GM19324 (cell line): ENCODE results near the gene SEPTIN3.

Experiments used
- ATAC-seq: cut with Tn5 transposase; IDR thresholded peaks from one replicate; pipeline ENCODE4 v1.9.1; 2021; ENCODE audit warnings: mild to moderate bottlenecking, moderate library complexity; ENCODE audit not compliant: unreplicated experiment, low FRiP score

The SEPTIN3 gene

GRCh38 chr22:41969110-41969646 lies at the start of gene SEPTIN3:
SEPTIN3 (plus strand) TSS chr22:41969443; CDS start chr22:41971493, 2,050 bp downstream.
- no peak for ATAC-seq

DNA sequence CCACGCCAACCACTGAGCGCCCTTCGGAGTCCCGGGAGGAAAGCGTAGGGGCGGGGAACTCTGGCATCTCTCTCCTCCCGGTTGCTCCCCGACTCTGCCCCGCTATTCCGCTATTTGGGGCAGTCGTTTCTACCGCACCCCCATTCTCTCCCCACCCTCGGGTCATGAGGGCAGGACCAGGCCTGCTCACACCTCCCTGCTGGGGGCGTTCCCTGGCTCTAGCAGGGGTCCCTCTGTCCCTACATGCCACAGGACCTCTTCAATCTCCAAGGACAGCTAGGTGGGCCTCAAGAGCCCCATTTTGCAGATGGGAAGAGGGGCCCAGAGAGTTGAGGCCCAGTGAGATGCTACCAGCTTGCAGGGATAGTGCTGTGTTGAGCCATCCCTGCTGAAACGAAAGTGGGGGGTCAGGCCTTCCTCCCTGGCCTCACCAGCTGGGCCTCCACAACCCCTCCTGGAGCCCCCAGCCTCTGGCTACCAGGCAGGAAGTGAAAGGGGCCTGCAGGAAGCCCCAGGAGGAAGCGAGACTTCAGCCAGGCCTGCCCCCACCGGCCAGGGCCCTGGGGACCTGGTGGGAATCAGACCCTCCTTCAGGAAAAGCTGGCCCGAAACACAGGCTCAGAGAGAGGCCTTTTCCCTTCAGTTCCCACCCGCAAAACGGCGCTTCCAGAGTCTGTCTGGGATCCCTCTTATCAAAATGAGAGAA lies 48.8 kb upstream of the SEPTIN3 start:
- peak; percentile 14 for ATAC-seq

- no peak for ATAC-seq
Measured at GRCh38 chr22:41922328-41922727, 46.9 kb upstream of the SEPTIN3 start.

DNA sequence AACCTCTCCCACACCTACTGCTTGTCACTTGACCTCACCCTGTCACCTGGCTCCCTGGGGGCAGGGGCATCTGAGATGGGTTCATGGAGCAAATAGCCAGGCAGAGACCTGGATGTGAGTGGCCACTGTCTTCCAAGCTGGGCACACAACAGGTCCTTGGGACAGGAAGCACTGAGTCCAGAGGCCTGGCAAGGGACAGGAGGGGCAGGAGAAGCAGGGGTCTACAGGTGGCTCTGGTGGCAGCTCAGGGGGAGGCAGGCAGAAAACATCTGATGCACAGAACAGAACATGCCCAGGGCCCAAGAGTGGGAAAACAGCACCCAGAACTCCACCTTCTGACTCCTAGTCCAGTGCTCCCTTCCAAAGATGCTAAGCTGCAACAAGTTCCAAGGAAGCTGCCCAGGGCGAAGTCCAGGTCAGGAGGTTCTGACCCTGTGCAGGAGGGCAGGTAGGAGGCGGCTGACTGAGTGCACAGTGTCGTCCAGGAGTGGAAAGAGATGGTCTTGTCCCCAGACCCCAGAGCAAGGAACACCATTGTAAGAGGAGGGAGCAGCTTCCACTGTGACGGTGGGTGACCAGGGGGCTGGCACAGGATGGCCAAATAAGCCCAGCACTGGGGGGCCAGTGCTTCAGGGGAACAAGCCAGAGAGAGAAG lies 46.2 kb upstream of the SEPTIN3 start:
- no peak for ATAC-seq

GRCh38 chr22:41923595-41924276 lies 45.5 kb upstream of the SEPTIN3 start:
- ATAC-seq = no peak

DNA sequence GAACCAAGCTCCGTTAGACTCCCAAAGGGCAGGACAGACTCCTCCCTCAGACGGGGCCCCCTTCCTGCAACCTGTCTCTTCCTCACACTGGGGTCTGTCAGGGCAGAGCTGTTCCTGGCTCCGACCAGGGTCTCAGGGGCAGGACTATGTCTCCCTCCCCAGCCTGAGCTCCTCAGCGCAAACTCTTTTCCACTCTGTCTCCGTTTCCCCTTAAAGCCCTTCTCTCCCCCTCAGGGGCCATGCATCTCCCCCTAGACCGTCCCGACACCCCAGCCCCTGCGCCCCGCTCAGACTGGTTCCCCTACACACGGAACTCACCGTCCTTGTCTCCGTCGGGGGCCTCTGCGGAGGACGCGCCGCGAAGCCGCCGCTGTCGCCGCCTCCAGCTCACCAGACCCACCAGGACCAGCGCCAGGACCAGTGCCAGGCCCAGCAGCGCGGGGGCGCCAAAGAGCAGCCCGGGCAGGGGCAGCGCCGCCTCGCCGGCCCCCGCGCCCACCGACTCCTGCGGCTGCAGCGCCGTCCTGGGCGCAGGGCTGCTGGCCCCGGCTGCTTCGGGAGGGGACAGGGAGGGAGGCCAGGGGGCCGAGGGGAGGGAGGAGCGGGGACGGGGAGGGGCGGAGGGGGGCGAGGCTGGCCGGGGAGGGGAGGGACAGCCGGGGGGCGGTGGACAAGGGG lies 43.3 kb upstream of the SEPTIN3 start:
- ATAC-seq = peak; percentile 38

GRCh38 chr22:41927813-41928212 lies 41.4 kb upstream of the SEPTIN3 start:
- ATAC-seq = no peak

DNA sequence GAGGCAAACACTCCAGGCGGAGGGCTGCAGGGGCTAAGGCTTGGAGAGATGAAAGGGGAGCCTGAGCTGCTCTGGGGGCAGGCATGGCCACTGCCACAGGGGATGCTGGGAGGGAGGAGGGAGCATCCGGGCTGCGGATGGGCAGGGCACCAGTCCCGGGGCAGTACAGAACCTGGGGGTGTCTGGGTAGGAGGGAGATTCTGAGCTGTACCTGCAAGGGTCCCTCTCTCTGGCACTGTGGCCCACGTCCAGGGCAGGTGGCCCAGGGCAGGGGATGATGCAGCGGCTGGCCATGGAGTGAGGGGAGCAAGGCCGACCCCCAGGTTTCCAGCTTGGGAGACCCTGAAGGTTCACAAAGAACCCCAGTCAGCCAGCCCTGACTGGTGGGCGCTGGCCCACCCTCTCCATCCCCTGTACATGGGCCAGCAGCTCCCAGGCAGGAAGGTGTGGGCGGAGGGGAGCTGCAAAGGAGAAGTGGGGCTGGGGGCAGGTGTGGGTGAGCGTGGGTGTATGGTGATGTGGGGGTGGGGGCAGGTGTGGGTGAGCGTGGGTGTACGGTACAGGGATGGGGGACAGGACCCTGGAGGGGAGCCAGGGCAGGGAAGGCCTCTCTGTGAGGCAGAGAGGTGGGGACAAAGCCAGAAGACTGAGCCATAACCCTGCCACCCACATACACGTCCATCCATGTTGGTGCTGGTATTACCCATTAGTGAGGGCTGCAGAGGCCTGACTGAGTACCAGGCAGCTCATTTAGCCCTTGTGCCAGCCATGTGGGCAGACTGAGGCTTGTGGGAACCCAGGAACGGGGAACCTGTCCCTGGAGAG lies 40.4 kb upstream of the SEPTIN3 start:
- ATAC-seq = no peak

DNA sequence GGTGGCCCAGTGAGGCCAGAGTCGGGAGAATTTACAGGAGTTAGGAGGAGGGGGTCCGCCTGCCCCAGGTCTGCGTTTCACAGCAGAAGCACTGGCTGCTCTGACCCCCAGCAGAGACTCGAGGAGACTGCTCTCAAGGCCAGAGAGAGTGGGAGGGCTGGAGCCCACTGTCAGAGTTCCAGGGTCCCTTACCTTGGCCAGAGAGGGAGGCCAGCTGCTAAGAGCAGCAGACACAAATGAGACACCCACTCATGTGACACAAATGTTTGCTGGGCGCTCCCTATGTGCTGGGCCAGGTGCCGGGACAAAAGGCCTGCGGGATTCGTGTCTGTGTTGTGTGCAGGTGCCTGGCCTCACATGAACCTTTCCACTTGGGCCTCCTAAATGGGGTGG lies 39.8 kb upstream of the SEPTIN3 start:
- no peak for ATAC-seq

- no peak for ATAC-seq
Measured at GRCh38 chr22:41931701-41932269, 37.5 kb upstream of the SEPTIN3 start.

DNA sequence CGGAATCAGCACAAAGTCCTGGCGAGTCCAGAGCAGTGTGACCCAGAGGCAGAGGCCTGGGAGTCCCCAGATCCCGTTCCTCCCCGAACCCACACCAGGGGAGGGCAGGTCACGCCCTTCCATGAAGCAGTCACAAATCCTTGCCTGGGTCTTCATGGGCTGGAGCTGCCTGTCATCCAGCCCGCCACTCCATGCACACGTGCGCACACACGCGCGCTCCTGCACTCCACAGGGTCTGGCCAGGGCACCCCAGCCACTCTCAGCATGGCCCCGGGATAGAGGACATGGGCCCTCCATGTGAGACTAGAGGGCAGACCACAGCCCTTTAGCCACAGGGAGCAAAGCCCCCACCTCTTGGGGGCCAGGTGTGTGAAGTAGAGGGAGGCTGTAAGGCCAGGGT lies 36.9 kb upstream of the SEPTIN3 start:
- no peak for ATAC-seq

DNA sequence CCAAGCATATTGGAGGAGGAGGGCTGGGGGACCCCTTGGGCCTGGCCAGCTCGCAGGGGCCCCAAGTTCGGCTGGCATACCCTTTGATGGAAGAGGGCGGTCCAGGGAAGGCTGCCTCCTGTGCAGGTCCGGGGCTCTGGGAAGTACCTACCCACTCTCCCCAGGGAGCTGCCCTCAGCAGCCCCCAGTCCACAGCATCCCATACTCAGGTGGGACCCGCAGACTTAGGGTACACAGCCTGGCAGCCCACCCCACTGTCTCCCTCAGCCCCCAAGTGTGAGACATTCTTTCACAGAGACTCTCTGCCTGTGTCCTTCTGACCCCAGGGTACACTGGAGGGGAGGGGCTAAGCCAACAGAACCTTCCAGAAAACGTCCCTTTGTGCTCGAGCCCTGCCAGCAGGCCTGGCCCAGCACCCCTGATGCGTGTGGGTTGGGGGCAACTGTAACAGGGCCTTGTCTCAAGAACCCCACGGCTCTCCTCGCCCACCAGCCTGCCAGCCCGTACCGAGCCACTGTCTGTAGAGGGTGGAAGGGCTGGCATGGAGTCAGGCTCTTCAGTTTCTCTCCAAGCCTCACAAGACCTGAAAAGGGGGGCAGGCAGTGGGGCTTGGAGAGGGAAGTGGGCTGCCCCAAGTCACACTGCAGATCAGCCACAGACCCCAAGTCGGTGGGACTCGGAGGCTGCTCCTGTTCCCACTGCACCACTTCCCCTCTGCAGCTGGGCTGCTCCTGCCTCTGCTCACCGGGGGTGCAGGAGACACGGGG lies 35.6 kb upstream of the SEPTIN3 start:
- no peak for ATAC-seq

DNA sequence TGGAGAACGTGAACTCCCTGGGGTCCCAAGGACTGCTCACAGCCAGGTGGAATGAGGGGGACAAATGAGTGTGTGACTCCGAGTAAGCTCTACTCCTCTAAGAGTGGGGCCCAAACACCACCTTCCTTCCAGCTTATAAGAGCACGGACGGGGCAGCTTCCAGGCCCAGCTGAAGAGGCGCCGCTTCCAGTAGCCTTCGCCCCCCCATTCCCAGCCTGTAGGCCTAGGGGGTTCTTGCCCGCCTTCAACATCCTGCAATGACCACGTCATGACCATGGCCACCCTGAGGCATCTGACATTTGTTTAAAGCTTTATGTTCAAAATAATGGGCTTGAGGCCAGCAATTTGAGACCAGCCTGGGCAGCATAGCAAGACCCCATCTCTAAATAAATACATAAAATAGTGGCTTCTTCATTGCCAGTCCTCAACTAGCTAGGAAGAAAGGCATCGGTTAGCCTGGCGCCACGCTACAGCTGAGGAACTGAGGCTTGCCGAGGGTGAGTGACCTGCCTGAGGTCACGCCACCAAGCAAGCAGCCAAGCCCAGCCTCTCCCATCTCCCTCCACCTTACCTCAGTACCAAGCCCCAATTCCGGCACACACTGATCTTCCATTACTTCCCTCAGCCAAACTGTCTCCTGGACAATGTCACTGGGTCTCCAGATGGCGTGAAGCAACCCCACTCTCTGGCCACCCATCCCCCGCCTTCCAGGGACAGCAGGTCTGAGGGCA lies 34.8 kb upstream of the SEPTIN3 start:
- no peak for ATAC-seq

- no peak for ATAC-seq
Measured at GRCh38 chr22:41935015-41935351, 34.3 kb upstream of the SEPTIN3 start.

DNA sequence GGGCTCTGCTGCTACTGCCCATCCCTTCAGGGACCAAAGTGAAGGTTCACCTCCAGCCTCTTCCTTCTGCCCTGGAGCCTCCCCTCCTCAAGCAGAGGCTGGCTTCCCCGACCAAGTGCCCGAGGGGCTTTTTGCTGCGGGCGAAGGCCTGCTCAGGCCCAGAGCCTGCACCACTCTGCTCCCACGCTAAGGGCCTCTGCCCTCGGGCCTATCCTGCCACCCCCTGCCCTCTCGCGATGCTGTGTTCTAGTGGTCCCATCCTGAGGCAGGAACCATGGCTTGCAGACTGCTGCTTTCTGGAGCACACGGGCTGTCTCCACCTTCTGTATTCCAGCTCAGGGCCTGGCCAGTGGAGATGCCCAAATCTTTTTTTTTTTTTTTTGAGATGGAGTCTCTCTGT lies 33.7 kb upstream of the SEPTIN3 start:
- no peak for ATAC-seq

- ATAC-seq = no peak
Measured at GRCh38 chr22:41936894-41937169, 32.4 kb upstream of the SEPTIN3 start.

DNA sequence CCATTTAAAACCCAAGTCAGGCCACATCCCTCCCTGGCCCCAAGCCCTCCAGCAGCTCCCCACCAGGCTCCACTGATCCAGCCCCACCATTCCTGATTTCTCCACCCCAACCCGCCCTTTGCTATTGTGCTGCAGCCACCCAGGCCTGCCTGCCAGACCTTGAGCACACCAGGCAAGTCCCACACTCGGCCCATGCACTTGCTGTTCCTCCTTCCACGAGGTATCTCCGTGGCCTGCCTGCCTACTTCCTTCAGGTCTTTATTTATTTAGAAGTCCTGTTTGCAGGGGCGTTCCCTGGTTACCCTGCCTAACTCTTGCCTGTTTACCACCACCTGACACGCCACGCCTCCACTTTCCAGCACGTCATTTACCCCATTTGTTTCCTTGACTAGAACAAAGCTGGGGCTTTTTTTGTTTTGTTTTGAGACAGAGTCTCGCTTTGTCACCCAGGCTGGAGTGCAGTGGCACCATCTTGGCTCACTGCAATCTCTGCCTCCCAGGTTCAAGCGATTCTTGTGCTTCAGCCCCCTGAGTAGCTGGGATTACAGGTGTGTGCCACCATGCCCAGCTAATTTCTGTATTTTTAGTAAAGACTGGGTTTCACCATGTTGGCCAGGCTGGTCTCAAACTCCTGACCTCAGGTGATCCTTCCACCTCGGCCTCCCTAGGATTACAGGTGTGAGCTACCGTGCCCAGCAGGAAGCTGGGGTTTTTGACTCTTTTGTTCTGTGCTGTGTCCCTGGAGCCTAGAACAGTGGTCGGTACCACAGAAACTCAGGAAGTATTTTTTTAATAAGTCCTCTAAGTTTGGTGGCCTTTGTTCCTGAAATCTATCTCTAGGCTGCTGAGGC lies 29.0 kb upstream of the SEPTIN3 start:
- peak; percentile 59 for ATAC-seq
